Fibroblast of skin of right biceps (primary cell): ENCODE results near the gene FHL1.
"Not testable (repeated sequence)": the region's sequence is repeated elsewhere in the genome, so short reads cannot be mapped to it uniquely, and the experiment has no call there.

ENCODE experiments used
- DNase-seq: peaks from one replicate; pipeline ENCODE4 v3.0.0-alpha.2; 2013

Gene FHL1

GRCh38 chrX:136147315-136147901 lies at the start of gene FHL1:
Gene FHL1, plus strand, starts transcription at chrX:136147533.
- DNase-seq: peak; percentile 51

GRCh38 chrX:136097871-136098805 lies 49.2 kb upstream of the FHL1 start:
- DNase-seq: no peak

GRCh38 chrX:136104936-136105335 lies 42.4 kb upstream of the FHL1 start:
- no peak for DNase-seq

- no peak for DNase-seq
These were observed 40.3 kb upstream of the FHL1 start for GRCh38 chrX:136106920-136107528.

GRCh38 chrX:136108905-136109304 lies 38.4 kb upstream of the FHL1 start:
- not testable (repeated sequence) for DNase-seq

- DNase-seq: no peak
These were observed 35.0 kb upstream of the FHL1 start for GRCh38 chrX:136112286-136112685.

- DNase-seq: no peak
These were observed 34.6 kb upstream of the FHL1 start for GRCh38 chrX:136112778-136113177.

- DNase-seq: peak; percentile 52
These were observed 32.0 kb upstream of the FHL1 start for GRCh38 chrX:136115126-136115903.

GRCh38 chrX:136115904-136116297 lies 31.4 kb upstream of the FHL1 start:
- DNase-seq: no peak

GRCh38 chrX:136121788-136122187 lies 25.5 kb upstream of the FHL1 start:
- no peak for DNase-seq

GRCh38 chrX:136122207-136122606 lies 25.1 kb upstream of the FHL1 start:
- no peak for DNase-seq

GRCh38 chrX:136125106-136125505 lies 22.2 kb upstream of the FHL1 start:
- DNase-seq: no peak

GRCh38 chrX:136126371-136126770 lies 21.0 kb upstream of the FHL1 start:
- DNase-seq: no peak

- DNase-seq: peak; percentile 51
These were observed 20.4 kb upstream of the FHL1 start for GRCh38 chrX:136126872-136127406.

- no peak for DNase-seq
These were observed 18.6 kb upstream of the FHL1 start for GRCh38 chrX:136128743-136129142.

GRCh38 chrX:136130931-136131833 lies 16.2 kb upstream of the FHL1 start:
- peak; percentile 95 for DNase-seq

- no peak for DNase-seq
These were observed 8.4 kb upstream of the FHL1 start for GRCh38 chrX:136138939-136139338.

GRCh38 chrX:136141569-136141968 lies 5.8 kb upstream of the FHL1 start:
- no peak for DNase-seq

GRCh38 chrX:136142592-136142991 lies 4.7 kb upstream of the FHL1 start:
- DNase-seq: no peak

- DNase-seq: no peak
These were observed 3.6 kb upstream of the FHL1 start for GRCh38 chrX:136143711-136144110.

- DNase-seq: no peak
These were observed 569 bp upstream of the FHL1 start for GRCh38 chrX:136146614-136147314.
